Measurements from ENCODE around the gene CDKN2B-AS1.

Gene CDKN2B-AS1

DNA sequence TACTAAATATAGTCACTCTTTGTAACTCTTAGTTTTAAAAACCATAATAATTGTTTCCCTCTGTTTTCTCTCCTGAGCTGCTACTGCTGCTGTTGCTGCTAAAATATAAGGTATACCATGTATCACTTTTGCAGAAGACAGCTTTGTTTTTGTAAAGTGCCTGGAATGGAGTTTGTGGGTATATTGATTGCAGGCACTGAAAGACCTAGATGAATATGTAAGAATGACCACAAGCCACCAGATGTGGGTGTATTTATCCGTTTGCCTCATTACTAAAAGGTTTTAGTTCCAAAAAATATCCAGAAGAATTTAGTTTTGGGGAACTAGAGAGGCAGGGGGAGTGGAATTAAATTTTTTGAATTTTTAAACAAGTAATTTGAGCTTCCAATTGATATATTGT is 165.6 kb downstream of the CDKN2B-AS1 start:
- DNase-seq = no peak

DNA sequence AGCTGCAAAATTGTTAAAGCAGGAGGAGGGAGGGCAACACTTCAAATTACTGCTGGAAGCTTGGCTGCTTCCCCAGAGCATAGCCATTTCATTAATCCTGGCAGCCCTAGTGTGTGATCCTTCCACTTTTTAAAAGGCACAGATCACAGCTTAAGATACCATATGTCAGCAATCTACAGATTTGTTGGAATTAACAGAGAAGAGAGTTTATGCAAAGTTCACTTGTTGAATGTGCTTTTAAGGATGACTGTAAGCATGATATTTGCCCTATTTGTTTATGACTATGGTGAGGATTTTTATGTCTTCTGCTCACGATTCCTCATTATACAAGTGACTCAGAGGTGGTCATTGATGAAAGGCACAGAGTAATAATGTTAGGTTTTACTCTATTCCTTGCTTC is 170.6 kb downstream of the CDKN2B-AS1 start:
- DNase-seq = no peak

DNA sequence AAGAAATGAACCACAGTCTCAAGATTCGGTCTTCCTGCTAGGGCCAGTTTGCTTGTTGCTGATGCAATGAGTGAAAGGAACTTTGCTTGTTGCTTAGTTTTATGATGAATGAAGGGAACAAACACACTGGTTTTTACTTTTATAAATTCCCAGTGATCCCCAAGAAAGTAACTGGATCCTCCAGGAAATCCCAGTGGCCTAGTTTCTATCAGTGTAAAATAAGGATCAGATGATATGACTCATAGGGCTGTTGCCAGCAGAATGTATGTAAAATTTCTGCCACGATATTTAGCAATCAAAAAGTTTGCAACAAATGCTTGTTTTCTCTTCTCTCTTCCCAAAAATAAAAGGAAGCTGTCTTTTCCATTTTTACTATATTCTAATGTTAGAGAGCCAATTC is 174.7 kb downstream of the CDKN2B-AS1 start:
- DNase-seq = no peak

DNA sequence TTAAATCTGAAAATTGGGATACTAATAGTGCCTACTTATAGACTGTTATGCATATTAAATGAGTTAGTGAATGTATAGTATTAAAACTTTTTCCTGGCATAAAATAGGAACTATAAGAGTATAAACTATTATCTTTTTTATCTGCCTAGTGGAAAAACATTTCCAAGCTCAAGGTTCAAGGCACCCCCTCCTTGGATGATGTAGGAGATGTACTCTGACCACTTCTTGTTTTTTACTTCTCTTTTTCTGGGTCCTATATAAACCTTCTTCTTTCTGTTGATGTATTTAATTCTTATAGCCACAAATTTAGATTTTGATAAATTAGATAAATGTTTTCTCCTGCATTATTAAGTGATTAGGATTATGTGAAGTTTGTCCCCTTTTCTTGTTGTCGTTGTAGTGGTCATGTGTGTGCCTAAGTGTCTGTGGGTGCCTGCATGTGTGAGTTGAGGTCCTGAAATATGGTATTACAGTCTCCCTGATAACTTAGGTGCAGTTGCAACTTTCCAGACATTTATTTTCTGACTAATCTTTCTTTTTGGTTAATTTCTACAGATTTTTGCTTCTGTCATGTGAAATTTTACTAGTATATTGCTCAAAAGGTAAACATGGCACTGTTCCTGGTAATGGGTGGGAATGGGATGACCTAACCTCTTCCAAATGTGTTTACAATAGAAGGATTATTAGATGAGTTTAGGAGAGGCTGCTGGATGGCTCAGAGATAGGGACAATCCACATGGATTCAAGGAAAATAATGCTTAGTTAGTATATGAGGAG is 175.3 kb downstream of the CDKN2B-AS1 start:
- DNase-seq = no peak
